Embryonic facial prominence (tissue), 1 donor: ENCODE data around the gene ABCA9.
"Not testable (repeated sequence)": the region's sequence is repeated elsewhere in the genome, so short reads cannot be mapped to it uniquely, and the experiment has no call there.

Experiments
- DNase-seq: peaks from one replicate; pipeline ENCODE4 v3.0.0-alpha.2; 2016; ENCODE audit errors: extremely low spot score

Gene ABCA9

GRCh38 chr17:69043098-69043734, 17.5 kb downstream of the ABCA9 start:
- DNase-seq: no peak

DNA sequence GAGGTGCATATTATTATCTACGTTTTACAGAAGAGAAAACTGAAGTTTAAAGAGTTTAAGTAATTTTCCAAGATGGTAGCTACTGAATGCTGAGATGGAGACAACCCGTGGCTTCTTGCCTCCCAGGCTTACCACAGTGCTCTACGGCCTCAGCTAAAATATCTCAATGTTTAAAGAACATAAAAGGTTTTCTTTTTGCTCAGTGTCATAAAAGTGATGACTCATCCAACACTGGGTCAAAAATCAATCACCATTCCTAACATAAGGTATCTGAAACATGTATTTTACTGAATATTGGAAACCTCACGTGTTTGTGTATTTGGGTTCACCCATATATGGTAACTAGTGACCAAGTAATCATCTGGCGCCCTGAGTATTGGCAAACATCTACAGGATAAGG, 18.4 kb downstream of the ABCA9 start:
- DNase-seq: no peak

DNA sequence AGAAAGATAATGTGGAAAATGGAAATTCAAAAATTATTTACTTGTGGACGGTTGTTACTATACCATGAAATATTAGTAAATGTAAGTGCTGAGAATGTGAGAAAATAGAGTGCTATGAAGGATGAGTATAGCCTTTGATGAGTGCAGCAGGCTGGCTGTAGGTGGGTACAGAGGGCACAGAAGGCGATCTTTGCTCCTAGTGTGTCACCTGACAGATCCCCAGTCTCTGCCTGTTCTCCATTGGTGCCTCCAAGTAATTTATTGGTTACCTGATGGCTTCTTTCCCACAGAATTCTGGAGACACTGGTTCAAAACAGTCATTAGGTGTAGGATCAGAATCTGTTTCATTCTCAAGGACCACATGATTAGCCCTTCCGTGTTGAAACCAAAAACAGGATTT, 28.9 kb downstream of the ABCA9 start:
- no peak for DNase-seq

- no peak for DNase-seq
These were observed 30.6 kb downstream of the ABCA9 start for GRCh38 chr17:69030169-69030568.

DNA sequence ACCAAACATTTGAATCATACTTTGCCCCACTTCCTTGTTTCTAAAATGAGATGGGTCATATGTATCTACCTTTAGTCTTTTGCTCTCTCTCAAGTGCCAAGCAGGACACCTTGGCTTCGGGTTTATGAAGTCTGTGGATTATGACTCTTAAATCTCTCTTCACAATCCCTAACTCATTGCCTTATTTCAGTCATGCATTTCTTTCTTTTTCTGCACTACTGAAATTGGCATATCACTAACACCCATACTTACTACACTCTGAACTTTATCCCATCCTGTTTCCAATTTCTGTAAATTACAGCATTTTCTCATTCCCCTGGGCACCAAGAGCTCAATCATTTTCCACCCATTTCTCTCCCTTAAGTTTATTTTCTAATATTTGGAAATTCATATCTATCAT, 42.0 kb downstream of the ABCA9 start:
- DNase-seq: no peak

DNA sequence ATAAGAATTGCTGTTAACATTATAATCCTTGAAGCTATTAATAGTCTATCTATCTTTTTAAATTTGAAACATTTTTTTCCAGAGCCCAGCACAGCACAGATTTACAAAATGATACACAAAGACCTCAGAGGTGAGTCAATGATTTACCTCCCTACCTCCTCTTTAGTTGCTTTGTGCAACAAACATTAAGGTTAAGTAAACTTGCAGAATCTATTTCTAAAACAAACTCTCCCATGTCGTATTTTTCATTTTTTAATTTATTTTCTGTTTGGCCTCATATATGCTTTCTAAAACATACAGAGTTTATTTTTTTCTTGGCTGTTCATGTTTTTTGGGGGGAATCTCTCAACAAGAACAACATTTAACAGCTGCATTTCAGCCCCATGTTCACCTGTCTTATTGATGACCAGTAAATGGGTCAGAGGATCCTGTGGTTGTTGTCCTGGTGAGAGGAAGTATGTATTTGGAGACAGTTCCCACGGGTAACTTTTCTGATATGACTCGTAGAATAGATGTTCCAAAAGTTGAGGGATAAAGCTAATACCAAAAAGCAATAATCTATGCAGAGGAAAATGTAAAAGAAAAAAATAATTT, 42.6 kb downstream of the ABCA9 start:
- DNase-seq: no peak

DNA sequence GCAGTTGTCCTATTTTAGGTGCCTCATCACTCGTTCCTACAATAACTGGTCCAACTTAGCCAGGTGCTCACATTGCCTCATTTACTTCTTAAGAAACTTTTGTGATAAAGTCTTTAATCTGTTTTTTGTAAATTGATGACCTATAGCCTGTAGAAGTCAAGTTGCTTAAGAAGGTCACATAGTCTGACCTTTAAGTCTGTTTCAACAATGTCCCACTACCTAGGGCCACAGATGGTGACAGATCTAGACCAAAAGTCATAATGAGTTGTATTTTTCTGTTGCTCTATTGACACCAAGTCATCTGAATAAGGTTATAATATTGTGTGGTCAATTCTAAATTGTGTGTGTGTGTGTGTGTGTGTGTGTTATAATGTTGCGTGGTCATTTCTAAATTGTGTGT, 45.1 kb downstream of the ABCA9 start:
- DNase-seq: no peak

- no peak for DNase-seq
These were observed 47.6 kb downstream of the ABCA9 start for GRCh38 chr17:69012895-69013805.

- DNase-seq: no peak
These were observed 50.8 kb downstream of the ABCA9 start for GRCh38 chr17:69009930-69010329.

DNA sequence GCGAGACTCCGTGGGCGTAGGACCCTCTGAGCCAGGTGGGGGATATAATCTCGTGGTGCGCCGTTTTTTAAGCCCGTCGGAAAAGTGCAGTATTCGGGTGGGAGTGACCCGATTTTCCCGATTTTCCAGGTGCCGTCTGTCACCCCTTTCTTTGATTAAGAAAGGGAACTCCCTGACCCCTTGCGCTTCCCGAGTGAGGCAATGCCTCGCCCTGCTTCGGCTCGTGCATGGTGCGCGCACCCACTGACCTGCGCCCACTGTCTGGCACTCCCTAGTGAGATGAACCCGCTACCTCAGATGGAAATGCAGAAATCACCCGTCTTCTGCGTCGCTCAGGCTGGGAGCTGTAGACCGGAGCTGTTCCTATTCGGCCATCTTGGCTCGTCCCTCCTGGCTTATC, 56.0 kb downstream of the ABCA9 start:
- DNase-seq: not testable (repeated sequence)

- not testable (repeated sequence) for DNase-seq
These were observed 61.0 kb downstream of the ABCA9 start for GRCh38 chr17:68999743-69000142.

GRCh38 chr17:68993112-68993511, 67.6 kb downstream of the ABCA9 start:
- no peak for DNase-seq

- DNase-seq: no peak
These were observed 72.8 kb downstream of the ABCA9 start for GRCh38 chr17:68987966-68988365.

- no peak for DNase-seq
These were observed 79.4 kb downstream of the ABCA9 start for GRCh38 chr17:68981288-68981687.

DNA sequence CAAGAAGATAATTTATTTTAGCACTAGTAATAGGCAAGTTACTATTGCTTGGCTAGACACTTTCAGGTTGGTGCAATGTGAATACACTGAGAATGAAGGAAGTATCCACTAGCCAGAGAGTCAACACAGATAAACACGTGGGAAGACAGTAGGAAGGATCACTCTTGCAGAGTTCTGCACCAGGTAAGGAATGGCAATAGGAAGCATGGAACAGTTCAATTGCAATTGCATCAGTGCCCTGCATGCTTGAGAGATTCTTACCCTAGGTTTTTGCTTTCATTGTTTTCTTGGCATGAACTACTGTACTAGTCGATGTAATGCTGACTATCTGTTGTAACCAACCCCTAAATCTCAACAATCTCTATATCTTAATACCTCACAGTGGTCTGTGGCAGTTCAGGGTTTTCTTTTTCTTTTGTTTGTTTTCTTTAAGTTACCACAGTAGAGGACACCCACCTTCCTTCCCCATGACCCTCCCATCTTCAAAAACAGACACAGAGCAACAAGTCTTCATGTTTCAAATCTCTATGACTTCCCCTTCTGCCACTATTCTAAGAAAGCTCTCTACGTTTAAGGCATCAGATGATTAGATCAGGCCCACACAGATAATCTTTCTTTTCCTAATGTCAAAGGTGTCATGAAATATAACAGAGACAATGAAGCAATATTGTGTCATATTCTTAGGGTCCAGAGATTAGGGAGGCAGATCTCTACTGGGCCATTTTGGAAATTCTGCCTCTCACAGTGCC, 87.5 kb downstream of the ABCA9 start:
- DNase-seq: no peak

DNA sequence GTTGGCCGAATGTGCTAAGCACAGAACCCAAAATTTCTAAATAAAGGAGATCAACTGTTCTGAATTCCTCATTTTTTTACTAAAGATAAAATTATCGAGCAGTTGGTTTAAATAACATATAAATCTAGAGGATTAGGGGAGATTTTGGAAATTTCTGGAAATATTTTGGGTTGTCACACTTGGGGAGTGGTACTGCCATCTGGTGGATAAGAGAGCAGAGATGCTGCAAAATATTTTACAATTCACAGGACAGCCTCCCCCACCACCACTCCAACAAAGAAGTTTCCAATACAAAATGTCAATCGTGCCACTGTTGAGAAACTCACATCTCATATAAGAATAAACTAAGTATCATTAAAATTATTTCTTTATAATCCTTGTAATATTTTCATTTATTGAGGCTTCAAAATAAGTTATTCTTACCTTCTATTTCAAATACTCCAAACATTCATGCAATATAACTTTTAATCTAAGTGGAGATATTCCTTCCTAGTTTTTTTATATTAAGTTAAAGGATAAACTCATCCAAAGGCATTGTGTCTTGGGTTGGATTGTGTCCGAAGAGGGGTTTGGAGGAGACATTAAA, 88.5 kb downstream of the ABCA9 start:
- DNase-seq: no peak

DNA sequence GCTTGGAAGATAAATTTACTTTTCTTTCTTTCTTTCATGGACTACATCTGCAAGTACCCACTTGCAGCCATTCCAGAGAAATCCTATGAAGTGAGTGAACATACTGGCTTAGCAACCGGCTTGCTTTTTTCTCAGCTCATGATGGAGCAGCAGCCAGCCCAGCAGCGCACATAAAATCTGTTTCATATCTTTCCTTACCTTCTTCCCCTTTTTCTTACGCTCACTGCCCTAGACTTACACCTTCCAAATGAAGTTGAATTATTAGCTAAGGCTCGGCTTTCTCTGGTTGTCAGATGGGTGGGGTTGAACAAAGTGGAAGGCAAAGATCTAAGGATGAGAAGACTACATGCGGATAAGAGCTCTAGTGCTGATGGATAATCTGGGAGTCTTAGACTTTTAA, 91.6 kb downstream of the ABCA9 start:
- no peak for DNase-seq

DNA sequence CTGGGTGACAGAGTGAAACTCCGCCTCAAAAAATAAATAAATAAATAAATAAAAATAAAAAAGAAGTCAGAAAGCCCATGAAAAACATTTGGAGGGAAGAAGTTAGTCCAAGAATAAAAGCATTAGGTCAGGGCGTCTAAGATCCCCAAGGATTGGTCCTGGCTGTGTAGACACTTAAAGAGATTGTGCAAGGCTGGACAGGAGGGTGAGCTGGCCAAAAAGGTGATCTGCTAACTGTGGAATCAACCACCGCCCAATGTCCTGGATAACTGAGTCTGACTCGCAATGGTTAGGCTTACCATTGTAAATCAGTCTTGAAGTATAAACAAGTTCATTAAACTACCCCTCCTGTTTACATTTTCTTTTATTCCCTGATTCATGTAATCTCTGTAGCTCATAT, 96.8 kb downstream of the ABCA9 start:
- no peak for DNase-seq

- no peak for DNase-seq
These were observed 99.4 kb downstream of the ABCA9 start for GRCh38 chr17:68961214-68961882.

DNA sequence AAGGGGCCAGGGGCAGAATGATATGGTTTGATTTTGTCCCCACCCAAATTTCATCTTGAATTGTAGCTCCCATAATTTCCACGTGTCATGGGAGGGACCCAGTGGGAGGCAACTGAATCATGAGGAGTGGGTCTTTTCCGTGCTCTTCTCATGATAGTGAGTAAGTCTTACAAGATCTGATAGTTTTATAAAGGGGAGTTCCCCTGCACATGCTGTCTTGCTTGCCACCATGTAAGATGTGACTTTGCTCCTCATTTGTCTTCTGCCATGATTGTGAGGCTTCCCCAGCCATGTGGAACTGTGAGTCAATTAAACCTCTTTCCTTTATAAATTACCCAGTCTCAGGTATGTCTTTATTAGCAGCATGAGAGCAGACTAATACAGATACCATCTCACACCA, 101.6 kb downstream of the ABCA9 start:
- DNase-seq: not testable (repeated sequence)

DNA sequence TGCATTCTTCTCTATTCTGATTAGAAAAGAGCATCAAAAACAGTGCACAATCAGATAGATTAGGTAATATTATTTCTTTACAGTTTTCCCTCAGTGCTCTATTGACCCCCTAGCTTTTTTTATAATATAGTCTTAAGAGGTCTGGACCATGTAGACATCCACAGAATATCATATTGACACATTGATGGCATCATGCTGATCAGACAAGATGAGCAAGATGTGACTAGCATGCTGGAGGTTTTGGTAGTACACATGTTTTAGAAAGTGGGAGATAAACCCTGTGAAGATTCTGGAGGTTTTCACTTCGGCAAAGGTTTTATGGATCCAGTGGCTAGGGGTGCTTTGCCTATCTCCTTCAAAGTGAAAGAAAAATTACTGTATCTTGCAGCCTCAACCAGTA, 102.8 kb downstream of the ABCA9 start:
- DNase-seq: no peak
